A549 (cell line): ENCODE measurements around the gene SLC46A2. TPM values are rescaled to one million over a fixed set of nuclear protein-coding genes. Genes with fewer than 3 reads are reported as not detected.

Experiments used
- ATAC-seq, 2 experiments: fragments of 200-7000 bp in 1 of 2; fragments of >200 bp in 1 of 2; cut with Nextera tagmentation in 1 of 2; cut with Tn5 transposase in 1 of 2; 3 replicates each; pipeline versions ENCODE4 v1.8.0 to v1.9.1; 2018 to 2020; ENCODE audit warnings: mild to moderate bottlenecking in 1 of 2, moderate library complexity in 1 of 2
- CTCF ChIA-PET: fragments of 300-600 bp; sonication (Branson Sonifier 250); formaldehyde crosslinking; extraction: SDS; loops from one replicate; lab custom pipeline; 2021; ENCODE audit warnings: antibody characterized with exemption, inconsistent platforms; lab: Yijun Ruan, JAX
- POLR2A ChIA-PET: fragments of 350-600 bp; formaldehyde crosslinking; extraction: SDS; loops from one replicate; lab custom pipeline; 2021; ENCODE audit warnings: antibody characterized with exemption, inconsistent platforms; lab: Yijun Ruan, JAX
- DNase-seq, 2 experiments: peaks; one replicate each; pipeline versions ENCODE4 v3.0.0 to v3.0.0-alpha.2; 2011 to 2016; ENCODE audit warnings: low read depth in 1 of 2, low spot score in 1 of 2
- FAIRE-seq: peaks from 2 replicates; lab custom pipeline; 2011; peaks lifted over from hg19 to GRCh38; lab: Jason Lieb, UNC
- H3K27ac ChIP-seq, 2 experiments: fragments of >200 bp; sonication (Bioruptor Twin); formaldehyde crosslinking; 3 replicates each; pipeline ENCODE4 v1.5.1; 2016 to 2017
- H3K4me1 ChIP-seq: fragments of >200 bp; sonication (Bioruptor Twin); formaldehyde crosslinking; 3 replicates; pipeline ENCODE4 v1.6.1; 2016
- H3K4me2 ChIP-seq: fragments of >200 bp; sonication (Bioruptor Twin); formaldehyde crosslinking; 3 replicates; pipeline ENCODE4 v1.6.1; 2016
- H3K4me3 ChIP-seq: fragments of >200 bp; sonication (Bioruptor Twin); formaldehyde crosslinking; 3 replicates; pipeline ENCODE4 v1.5.1; 2016
- H3K9me3 ChIP-seq: fragments of >200 bp; sonication (Bioruptor Twin); formaldehyde crosslinking; 3 replicates; pipeline ENCODE4 v1.6.1; 2016
- BCL3 ChIP-seq: fragments of >200 bp; sonication (Bioruptor Twin); formaldehyde crosslinking; IDR thresholded peaks from 3 replicates; pipeline ENCODE4 v1.6.1; 2016
- BHLHE40 ChIP-seq: IDR thresholded peaks from 2 replicates; pipeline ENCODE4 v1.6.1; 2012; ENCODE audit warnings: low read depth, low read length, inconsistent platforms
- CBX2 ChIP-seq: fragments of 200-600 bp; sonication (generic); IDR thresholded peaks from 2 replicates; pipeline ENCODE4 v1.6.1; 2016; ENCODE audit warnings: low read depth, mild to moderate bottlenecking, borderline replicate concordance
- CBX8 ChIP-seq: fragments of 200-600 bp; sonication (generic); IDR thresholded peaks from 2 replicates; pipeline ENCODE4 v1.6.1; 2016
- CHD2 ChIP-seq: fragments of 150-350 bp; IDR thresholded peaks from 2 replicates; pipeline ENCODE4 v1.6.1; 2014; ENCODE audit warnings: low read length; ENCODE audit not compliant: partially characterized antibody
- CTCF ChIP-seq: fragments of >200 bp; sonication (Bioruptor Twin); formaldehyde crosslinking; IDR thresholded peaks from 3 replicates; pipeline ENCODE4 v1.5.1; 2016
- EHF ChIP-seq: fragments of 250-450 bp; sonication (Bioruptor Pico); IDR thresholded peaks from 2 replicates; pipeline ENCODE4 v1.5.0; 2020; ENCODE audit warnings: mild to moderate bottlenecking
- ESRRA ChIP-seq: fragments of 150-350 bp; IDR thresholded peaks from 2 replicates; pipeline ENCODE4 v1.6.1; 2014; ENCODE audit warnings: mild to moderate bottlenecking, low read length, borderline replicate concordance
- HEYL ChIP-seq: fragments of 250-450 bp; sonication (Bioruptor Pico); IDR thresholded peaks from 2 replicates; pipeline ENCODE4 v1.8.0; 2021; ENCODE audit warnings: mild to moderate bottlenecking, moderate library complexity
- HOXA7 ChIP-seq: fragments of 250-450 bp; sonication (Bioruptor Pico); IDR thresholded peaks from 2 replicates; pipeline ENCODE4 v1.5.0; 2020; ENCODE audit warnings: mild to moderate bottlenecking, moderate library complexity
- HOXB13 ChIP-seq: fragments of 250-450 bp; sonication (Bioruptor Pico); IDR thresholded peaks from 2 replicates; pipeline ENCODE4 v1.5.0; 2020; ENCODE audit warnings: low read depth, mild to moderate bottlenecking, moderate library complexity
- JUNB ChIP-seq: fragments of >200 bp; sonication (Bioruptor Twin); formaldehyde crosslinking; IDR thresholded peaks from 2 replicates; pipeline ENCODE4 v1.6.1; 2016
- MYC ChIP-seq: IDR thresholded peaks from 2 replicates; pipeline ENCODE4 v1.6.1; 2012; ENCODE audit warnings: mild to moderate bottlenecking, inconsistent platforms, low read length, improper control_type of control experiment, borderline replicate concordance
- NFE2L2 ChIP-seq: fragments of 150-350 bp; conservative IDR thresholded peaks from 2 replicates; pipeline ENCODE4 v1.6.1; 2014; ENCODE audit warnings: low read length
- NR3C1 ChIP-seq: fragments of >200 bp; sonication (Bioruptor Twin); formaldehyde crosslinking; IDR thresholded peaks from 3 replicates; pipeline ENCODE4 v1.6.1; 2017
- PHF8 ChIP-seq: fragments of 200-600 bp; sonication (generic); IDR thresholded peaks from 2 replicates; pipeline ENCODE4 v1.6.1; 2016; ENCODE audit warnings: low read depth, mild to moderate bottlenecking, antibody characterized with exemption, moderate library complexity, borderline replicate concordance
- POLR2A ChIP-seq: IDR thresholded peaks from 2 replicates; pipeline ENCODE4 v1.6.1; 2012; ENCODE audit warnings: mild to moderate bottlenecking, low read length
- RAD21 ChIP-seq, 2 experiments: fragments of >200 bp in 1 of 2; sonication (Bioruptor Twin) in 1 of 2; formaldehyde crosslinking in 1 of 2; IDR thresholded peaks in 1 of 2; conservative IDR thresholded peaks in 1 of 2; 2 replicates in 1 of 2; 3 replicates in 1 of 2; pipeline ENCODE4 v1.6.1; 2012 to 2018; ENCODE audit warnings: inconsistent platforms in 1 of 2
- RCOR1 ChIP-seq: fragments of 150-350 bp; IDR thresholded peaks from 2 replicates; pipeline ENCODE4 v1.6.1; 2014; ENCODE audit warnings: antibody characterized with exemption, low read length, low read depth
- SMC3 ChIP-seq: fragments of >200 bp; sonication (Bioruptor Twin); formaldehyde crosslinking; IDR thresholded peaks from 3 replicates; pipeline ENCODE4 v1.6.1; 2018; ENCODE audit warnings: inconsistent platforms
- SREBF2 ChIP-seq: fragments of 450-650 bp; IDR thresholded peaks from 2 replicates; pipeline ENCODE4 v1.6.1; 2014; ENCODE audit warnings: mild to moderate bottlenecking, moderate library complexity
- USF2 ChIP-seq: fragments of 450-650 bp; IDR thresholded peaks from 2 replicates; pipeline ENCODE4 v1.6.1; 2014; ENCODE audit warnings: antibody characterized with exemption
- ZSCAN20 ChIP-seq: fragments of 250-450 bp; sonication (Bioruptor Pico); IDR thresholded peaks from 2 replicates; pipeline ENCODE4 v1.8.0; 2022; ENCODE audit warnings: mild to moderate bottlenecking, moderate library complexity
- whole genome bisulfite sequencing: methylation state at CpG from one replicate; pipeline ENCODE4 v1.1.6; 2017; ENCODE audit errors: missing lambda C conversion rate; 5-methylcytosine and 5-hydroxymethylcytosine counted together
- polyA plus RNA-seq, 4 experiments: library from polyadenylated mRNA; depleted of rRNA in 3 of 4; stranded (reverse); fragments of >200 nt; fragmentation: RNase III in 1 of 4; extraction: RNeasy Plus Mini Kit Qiagen cat#74134 plus additional on column Dnase treatment in 1 of 4; gene quantifications; 2 replicates in 3 of 4; 3 replicates in 1 of 4; pipeline ENCODE4 v1.2.3, GENCODE V29; 2011 to 2017

SLC46A2 gene
- polyA plus RNA-seq, 2 of the 4 experiments (the other 2 are of a cell fraction): not detected

GRCh38 chr9:112925058-112925641 is 34.5 kb upstream of the SLC46A2 start:
- ATAC-seq: peak; percentile 74 to 85; a peak in 5 of 6 replicates
- POLR2A ChIA-PET: no interaction called here
- H3K9me3 ChIP-seq: 0 out of 3 replicates have a peak, but pooled peaks cover 7% of the 10 kb centered on the region
- H3K4me1 ChIP-seq: no peaks in the 10 kb centered on the region
- TF ChIP-seq ESRRA (no peak), RCOR1 (no peak), HOXB13 (CRISPR knock-in tag) (no peak), CTCF (peak; percentile 66), SREBF2 (no peak), CBX2 (no peak), RAD21 (conservative IDR thresholded peaks at IDR 0.05 in 1 of 2, IDR thresholded peaks at IDR 0.05 in 1 of 2) (peak; percentile 64 to 77), MYC (no peak), NFE2L2 (no peak), SMC3 (peak; percentile 56), BHLHE40 (no peak), CBX8 (no peak), USF2 (no peak), NR3C1 (no peak)
- TF ChIP-seq, all 56 proteins: peak for 3
- Histone ChIP-seq H3K4me3 (no peak overlapping the region), H3K4me2 (peak overlapping the region; percentile 50), H3K27ac (no peak overlapping the region)
- CTCF ChIA-PET: interaction anchor here (0.6 to 1.4 kb wide), 13 partner anchors 9 to 459 kb away, joined by 3 to 6 read pairs (median 3); no protein-coding TSS in a partner anchor
- DNase-seq (peak; percentile 34 to 46), FAIRE-seq (no peak)
- WGBS: 6% methylated on average over 8 of the region's 8 CpGs

- CTCF ChIA-PET: interaction anchor here (0.8 to 2.4 kb wide), 4 partner anchors 12 to 667 kb away, joined by 3 to 11 read pairs (median 5); no protein-coding TSS in a partner anchor
- Histone ChIP-seq H3K4me2 (no peak overlapping the region), H3K9me3 (0 out of 3 replicates have a peak, but pooled peaks cover 7% of the 10 kb centered on the region), H3K27ac (no peak overlapping the region), H3K4me1 (no peaks in the 10 kb centered on the region), H3K4me3 (no peak overlapping the region)
- peak; percentile 28 to 41; a peak in 1 of 5 replicates for TF ChIP-seq RAD21 (conservative IDR thresholded peaks at IDR 0.05 in 1 of 2, IDR thresholded peaks at IDR 0.05 in 1 of 2)
- no peak for TF ChIP-seq ZSCAN20 (CRISPR knock-in tag)
- TF ChIP-seq CTCF: peak; percentile 33; the same call in 2 of the 3 replicates
- no peak for TF ChIP-seq PHF8
- POLR2A ChIA-PET: no interaction called here
- ATAC-seq (peak; percentile 54 to 76; a peak in 4 of 6 replicates), DNase-seq (peak in 1 of 2 experiments; percentile 55), FAIRE-seq (no peak)
- WGBS: 0% methylated on average over 3 of the region's 3 CpGs
Measured at GRCh38 chr9:112921549-112921948, 30.9 kb upstream of the SLC46A2 start.

- WGBS: 4% methylated on average over 1 of the region's 1 CpG
- ChIA-PET CTCF (no interaction called here), POLR2A (no interaction called here)
Measured at GRCh38 chr9:112917987-112918362, 27.3 kb upstream of the SLC46A2 start.

More at GRCh38 chr9:112917987-112918362, 27.3 kb upstream of the SLC46A2 start:
- ATAC-seq (no peak), FAIRE-seq (no peak), DNase-seq (no peak)
- no peak overlapping the region for H3K27ac ChIP-seq
- H3K9me3 ChIP-seq: 0 out of 3 replicates have a peak, but pooled peaks cover 4% of the 10 kb centered on the region
- no peaks in the 10 kb centered on the region for H3K4me1 ChIP-seq
- TF ChIP-seq BCL3 (no peak), USF2 (no peak), EHF (CRISPR knock-in tag) (no peak), PHF8 (no peak), HEYL (no peak), JUNB (no peak), CHD2 (no peak), RAD21 (conservative IDR thresholded peaks at IDR 0.05 in 1 of 2, IDR thresholded peaks at IDR 0.05 in 1 of 2) (no peak), HOXA7 (CRISPR knock-in tag) (no peak), POLR2A (no peak), CBX8 (no peak)
- no peak overlapping the region for H3K4me3 ChIP-seq
- H3K4me2 ChIP-seq: no peak overlapping the region
